Thyroid gland (tissue), 4 donors: ENCODE measurements around the gene SCAF4.
"Not testable (repeated sequence)": the region's sequence is repeated elsewhere in the genome, so short reads cannot be mapped to it uniquely, and the experiment has no call there.

Experiments
- CTCF ChIP-seq, 6 experiments: fragments of 200-600 bp in 3 of 6; fragments of 450-650 bp in 3 of 6; sonication (generic) in 3 of 6; IDR thresholded peaks; one replicate each; pipeline ENCODE4 v1.5.1; 2016 to 2019; ENCODE audit warnings: antibody characterized with exemption in 6 of 6, mild to moderate bottlenecking in 2 of 6, inconsistent platforms in 1 of 6, moderate library complexity in 1 of 6
- POLR2A ChIP-seq, 2 donors: fragments of 450-650 bp; IDR thresholded peaks; one replicate each; pipeline ENCODE4 v1.6.1; 2017; ENCODE audit warnings: antibody characterized with exemption in 2 of 2, mild to moderate bottlenecking in 2 of 2, moderate library complexity in 1 of 2

GRCh38 chr21:31654821-31655580 is 76.9 kb downstream of the SCAF4 start:
- TF ChIP-seq POLR2A, CTCF (IDR thresholded peaks at IDR 0.05): not testable (repeated sequence)
